Aorta (tissue), 5 donors: ENCODE measurements around the gene SEC63. TPM values are rescaled to one million over a fixed set of nuclear protein-coding genes. Genes with fewer than 3 reads are reported as not detected.
"Not testable (repeated sequence)": the region's sequence is repeated elsewhere in the genome, so short reads cannot be mapped to it uniquely, and the experiment has no call there.

ENCODE experiments used
- ATAC-seq: fragments of 200-7000 bp; cut with Tn5 transposase; one replicate; pipeline ENCODE4 v1.9.1; 2022; ENCODE audit warnings: moderate library complexity; ENCODE audit not compliant: low FRiP score
- DNase-seq, 2 donors: peaks; one replicate each; pipeline ENCODE4 v3.0.0-alpha.2; 2020
- H3K27ac ChIP-seq, 2 donors: one replicate each; pipeline ENCODE4 v1.5.1; 2013; ENCODE audit warnings: low read length in 2 of 2, mild to moderate bottlenecking in 2 of 2, moderate library complexity in 2 of 2, control low read depth in 1 of 2, inconsistent platforms in 1 of 2, low read depth in 1 of 2
- H3K27me3 ChIP-seq, 2 donors: one replicate each; pipeline ENCODE4 v1.6.1; 2013; ENCODE audit warnings: control low read depth in 1 of 2, low read length in 1 of 2, mild to moderate bottlenecking in 1 of 2, moderate library complexity in 1 of 2; ENCODE audit not compliant: insufficient read depth in 2 of 2, control insufficient read depth in 1 of 2
- H3K36me3 ChIP-seq, 2 donors: one replicate each; pipeline ENCODE4 v1.6.1; 2013; ENCODE audit warnings: control low read depth in 1 of 2, low read length in 1 of 2, mild to moderate bottlenecking in 1 of 2; ENCODE audit not compliant: insufficient read depth in 2 of 2, control insufficient read depth in 1 of 2
- H3K4me1 ChIP-seq, 2 donors: one replicate each; pipeline ENCODE4 v1.6.1; 2013; ENCODE audit warnings: low read length in 2 of 2, control low read depth in 1 of 2, mild to moderate bottlenecking in 1 of 2, moderate library complexity in 1 of 2; ENCODE audit not compliant: insufficient read depth in 2 of 2, control insufficient read depth in 1 of 2
- H3K4me3 ChIP-seq, 2 donors: one replicate each; pipeline ENCODE4 v1.5.1; 2013; ENCODE audit warnings: low read length in 2 of 2, control low read depth in 1 of 2, mild to moderate bottlenecking in 1 of 2
- H3K9me3 ChIP-seq: one replicate; pipeline ENCODE4 v1.6.1; 2013; ENCODE audit warnings: mild to moderate bottlenecking, low read length; ENCODE audit not compliant: control insufficient read depth
- WGBS, 2 donors: extraction: QIAGEN DNeasy Blood & Tissue Kit; methylation state at CpG; one replicate each; pipeline ENCODE4 v1.1.7; 2013; 5-methylcytosine and 5-hydroxymethylcytosine counted together
- intact Hi-C, 2 donors: fragments of 100-400 bp; cut with DNase I; formaldehyde crosslinking; loops; one replicate each; pipeline versions ENCODE4 v1.14.2 to v1.15.0; 2022
- polyA plus RNA-seq, 2 donors: library from polyadenylated mRNA; stranded (reverse); fragments of 200-250 nt; gene quantifications; one replicate each; pipeline ENCODE4 v1.2.3, GENCODE V29; 2013
- total RNA-seq, 2 donors: library from RNA; stranded (reverse); fragmentation: NEBNext Ultra II Directional; extraction: Animal tissue kit (Norgen Biotek cat#: 25700); gene quantifications; one replicate each; pipeline ENCODE4 v1.2.1, GENCODE V29; 2021
- donor health status: healthy with polysubstance abuse.
- donor health status: Bipolar disorder and iron deficiency.
- donor health status: DM: no; HTN: no; CAD: no.
- donor health status: DM: no; HTN: no; CAD: no.
- donor health status: DM: yes; HTN: yes; CAD: no.

Gene SEC63
- total and polyA plus RNA-seq, 4 donors = 23.9 to 114 (median 80.4) TPM

GRCh38 chr6:107943626-107944439 lies 14.2 kb downstream of the SEC63 start:
- H3K36me3 ChIP-seq = no peaks in the 10 kb centered on the region
- ATAC-seq (no peak), DNase-seq (no peak)
- H3K4me3 ChIP-seq = no peak overlapping the region
- H3K9me3 ChIP-seq = no peaks in the 10 kb centered on the region
- no peak overlapping the region for H3K27ac ChIP-seq
- H3K4me1 ChIP-seq = peaks cover 0 to 2% of the 10 kb centered on the region in 2 donors
- no peaks in the 10 kb centered on the region for H3K27me3 ChIP-seq
- intact Hi-C loops = no loop called here
- WGBS, 2 donors = 76 to 84% methylated on average over 6 of the region's 6 CpGs

DNA sequence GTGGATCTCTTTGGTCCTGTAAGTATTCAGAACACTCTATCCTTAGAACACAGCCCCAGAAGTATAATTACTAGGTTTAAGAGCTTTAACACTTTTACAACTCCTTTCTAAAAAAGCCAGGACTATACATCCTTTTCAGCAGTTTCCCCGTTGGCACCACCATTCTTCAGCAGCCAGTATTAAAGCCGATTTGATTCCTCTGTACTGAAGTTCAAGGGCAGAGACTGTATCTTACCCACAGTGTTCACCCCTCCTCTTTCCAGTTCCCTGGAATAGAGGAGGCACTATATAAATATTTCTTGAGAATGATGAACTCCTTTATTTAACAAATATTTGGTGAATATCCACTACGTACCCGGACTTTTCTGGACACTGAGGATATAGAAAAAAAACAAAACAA lies 15.9 kb downstream of the SEC63 start:
- WGBS, 2 donors = 60 to 61% methylated on average over 4 of the region's 4 CpGs
- DNase-seq (no peak), ATAC-seq (no peak)
- Histone ChIP-seq H3K4me1 (peaks cover 0 to 2% of the 10 kb centered on the region in 2 donors), H3K27me3 (no peaks in the 10 kb centered on the region), H3K27ac (no peak overlapping the region), H3K4me3 (no peak overlapping the region), H3K9me3 (no peaks in the 10 kb centered on the region), H3K36me3 (no peaks in the 10 kb centered on the region)
- intact Hi-C loops = no loop called here

DNA sequence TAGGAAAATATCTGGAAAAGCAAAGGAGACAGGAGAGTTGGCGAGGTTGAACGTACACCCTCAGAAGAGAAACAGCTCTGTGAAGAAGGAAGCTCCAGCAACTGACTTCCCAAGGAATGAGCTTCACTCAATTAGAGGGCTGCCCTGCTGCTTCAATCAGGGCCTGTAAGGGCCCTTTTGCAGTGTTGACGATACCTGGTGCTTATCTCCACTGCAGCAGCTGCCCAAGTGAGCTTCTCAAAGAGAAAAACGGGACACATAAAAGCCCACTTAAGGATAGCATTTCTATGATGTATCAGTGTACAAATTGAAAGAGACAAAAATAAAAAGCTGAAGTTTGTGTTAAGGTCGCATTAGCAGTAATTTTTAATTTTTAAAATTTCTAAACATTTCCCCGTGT lies 16.4 kb downstream of the SEC63 start:
- Histone ChIP-seq H3K27ac (no peak overlapping the region), H3K9me3 (no peaks in the 10 kb centered on the region), H3K27me3 (no peaks in the 10 kb centered on the region), H3K4me1 (peaks cover 0 to 2% of the 10 kb centered on the region in 2 donors), H3K36me3 (no peaks in the 10 kb centered on the region), H3K4me3 (no peak overlapping the region)
- 87% methylated on average over 6 of the region's 6 CpGs for WGBS, 2 donors
- DNase-seq (no peak), ATAC-seq (no peak)
- intact Hi-C loops = no loop called here

- ATAC-seq (no peak), DNase-seq (no peak)
- Histone ChIP-seq H3K9me3 (no peaks in the 10 kb centered on the region), H3K27ac (no peak overlapping the region), H3K36me3 (no peaks in the 10 kb centered on the region), H3K27me3 (no peaks in the 10 kb centered on the region), H3K4me3 (no peak overlapping the region), H3K4me1 (peaks cover 0 to 2% of the 10 kb centered on the region in 2 donors)
- intact Hi-C loops = no loop called here
- WGBS, 2 donors = 81 to 89% methylated on average over 2 of the region's 2 CpGs
These were observed 16.8 kb downstream of the SEC63 start for GRCh38 chr6:107941199-107941598.

DNA sequence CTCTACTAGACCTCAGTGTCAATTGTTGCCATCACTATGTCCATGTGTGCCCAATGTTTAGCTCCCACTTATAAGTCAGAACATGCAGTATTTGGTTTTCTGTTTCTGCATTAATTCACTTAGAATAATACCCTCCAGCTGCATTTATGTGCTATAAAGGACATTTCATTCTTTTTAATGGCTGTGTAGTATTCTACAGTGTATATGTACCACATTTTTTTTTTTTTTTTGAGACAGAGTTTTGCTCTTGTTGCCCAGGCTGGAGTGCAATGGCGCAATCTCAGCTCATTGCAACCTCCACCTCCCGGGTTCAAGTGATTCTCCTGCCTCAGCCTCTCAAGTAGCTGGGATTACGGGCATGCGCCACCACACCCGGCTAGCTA lies 21.1 kb downstream of the SEC63 start:
- H3K4me1 ChIP-seq, DNase-seq, H3K4me3 ChIP-seq, H3K36me3 ChIP-seq, intact Hi-C loops, H3K27me3 ChIP-seq, H3K9me3 ChIP-seq, ATAC-seq, H3K27ac ChIP-seq: not testable (repeated sequence)
- WGBS, 2 donors = 95 to 99% methylated on average over 5 of the region's 5 CpGs

DNA sequence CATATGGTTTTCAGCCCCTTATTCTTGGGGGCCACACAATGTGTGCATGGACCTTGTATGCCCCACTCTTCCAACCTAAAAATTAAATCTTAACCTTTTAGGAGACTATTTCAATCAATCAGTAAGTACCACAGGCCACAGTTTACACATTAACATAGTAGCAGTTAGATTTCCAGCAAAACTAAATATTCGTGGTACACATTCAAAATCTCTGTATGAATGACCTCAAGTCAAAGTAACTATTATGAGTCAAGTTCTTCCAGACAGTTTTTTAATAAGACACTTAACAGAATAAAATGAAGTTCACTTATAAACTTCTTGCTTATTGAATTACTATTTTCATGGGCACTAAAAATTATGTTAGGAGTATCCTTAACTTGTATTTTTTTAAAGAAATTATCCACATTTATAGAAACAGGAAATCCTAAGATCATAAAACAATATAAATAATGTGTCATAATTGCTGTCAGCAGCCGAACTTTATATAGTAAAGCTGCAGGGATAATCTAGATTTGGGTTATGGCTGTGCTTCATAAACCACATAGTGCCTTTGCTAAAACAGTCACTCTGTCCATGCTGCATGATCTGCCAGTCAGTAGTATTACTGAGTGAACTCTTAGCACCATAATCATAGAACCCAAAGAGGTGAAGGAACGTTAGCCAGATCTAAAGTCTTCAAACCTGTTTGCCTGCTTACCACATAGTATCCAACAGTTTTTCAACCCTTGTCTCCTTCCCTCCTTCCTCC lies 21.7 kb downstream of the SEC63 start:
- no peak overlapping the region for H3K27ac ChIP-seq
- WGBS, 2 donors = 29 to 38% methylated on average over 3 of the region's 3 CpGs
- H3K9me3 ChIP-seq = no peaks in the 10 kb centered on the region
- H3K27me3 ChIP-seq = no peaks in the 10 kb centered on the region
- peaks cover 0 to 2% of the 10 kb centered on the region in 2 donors for H3K4me1 ChIP-seq
- intact Hi-C loops = no loop called here
- ATAC-seq = no peak
- H3K36me3 ChIP-seq = peaks cover 0 to 2% of the 10 kb centered on the region in 2 donors
- no peak for DNase-seq
- H3K4me3 ChIP-seq = no peak overlapping the region

DNA sequence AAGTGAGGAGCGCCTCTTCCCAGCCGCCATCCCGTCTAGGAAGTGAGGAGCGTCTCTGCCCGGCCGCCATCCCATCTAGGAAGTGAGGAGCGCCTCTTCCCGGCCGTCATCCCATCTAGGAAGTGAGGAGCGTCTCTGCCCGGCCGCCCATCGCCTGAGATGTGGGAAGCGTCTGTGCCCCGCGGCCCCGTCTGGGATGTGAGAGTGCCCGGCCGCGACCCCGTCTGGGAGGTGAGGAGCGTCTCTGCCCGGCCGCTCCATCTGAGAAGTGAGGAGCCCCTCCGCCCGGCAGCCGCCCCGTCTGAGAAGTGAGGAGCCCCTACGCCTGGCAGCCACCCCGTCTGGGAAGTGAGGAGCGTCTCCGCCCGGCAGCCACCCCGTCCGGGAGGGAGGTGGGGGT lies 23.8 kb downstream of the SEC63 start:
- H3K27me3 ChIP-seq, H3K9me3 ChIP-seq, intact Hi-C loops, ATAC-seq, DNase-seq, H3K36me3 ChIP-seq, H3K27ac ChIP-seq, H3K4me3 ChIP-seq, H3K4me1 ChIP-seq: not testable (repeated sequence)
- WGBS, 2 donors = 94 to 96% methylated on average over 26 to 35 of the region's 35 CpGs

DNA sequence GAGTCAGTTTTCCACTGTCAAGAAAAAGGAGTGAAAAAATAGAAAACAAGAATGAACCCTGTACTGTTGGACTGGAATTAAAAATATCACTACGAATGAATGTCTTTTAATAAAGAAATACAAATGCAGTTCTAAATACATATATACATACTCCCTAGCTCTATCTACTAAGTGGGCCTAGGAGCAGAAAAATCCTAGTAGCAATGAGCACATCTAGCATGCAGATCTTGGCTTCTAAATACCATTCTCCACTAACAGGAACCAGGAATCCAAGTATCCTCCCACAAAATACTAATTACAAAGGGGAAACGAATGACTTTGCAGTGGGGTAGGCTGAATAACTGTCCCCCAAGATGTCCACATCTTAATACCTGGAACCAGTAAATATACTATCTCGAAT lies 25.4 kb downstream of the SEC63 start:
- Histone ChIP-seq H3K4me1 (no peaks in the 10 kb centered on the region), H3K27me3 (no peaks in the 10 kb centered on the region), H3K4me3 (no peak overlapping the region), H3K36me3 (peaks cover 0 to 2% of the 10 kb centered on the region in 2 donors), H3K27ac (no peak overlapping the region), H3K9me3 (no peaks in the 10 kb centered on the region)
- ATAC-seq = no peak
- WGBS, 2 donors = 98 to 99% methylated on average over 3 of the region's 3 CpGs
- no peak for DNase-seq
- intact Hi-C loops = no loop called here

DNA sequence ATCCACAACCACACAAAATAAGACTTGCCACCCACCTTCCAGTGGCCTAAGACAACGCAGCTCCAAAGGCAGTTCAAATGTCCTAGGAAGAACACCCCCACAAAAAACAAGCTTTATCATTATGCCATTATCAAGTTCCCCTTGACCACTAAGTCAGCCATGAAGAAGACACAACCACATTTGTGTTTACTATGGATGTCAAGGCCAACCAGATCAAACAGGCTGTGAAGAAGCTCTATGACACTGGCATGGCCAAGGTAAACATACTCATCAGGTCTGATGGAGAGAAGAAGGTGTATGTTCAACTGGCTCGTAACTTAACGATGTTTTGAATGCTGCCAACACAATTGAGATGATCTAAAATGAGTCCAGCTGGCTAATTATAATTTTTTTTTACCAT lies 26.1 kb downstream of the SEC63 start:
- intact Hi-C loops = no loop called here
- Histone ChIP-seq H3K9me3 (no peaks in the 10 kb centered on the region), H3K4me1 (no peaks in the 10 kb centered on the region), H3K27me3 (no peaks in the 10 kb centered on the region), H3K36me3 (peaks cover 0 to 2% of the 10 kb centered on the region in 2 donors), H3K4me3 (no peak overlapping the region), H3K27ac (no peak overlapping the region)
- DNase-seq (no peak), ATAC-seq (no peak)
- WGBS, 2 donors = 97 to 98% methylated on average over 3 of the region's 3 CpGs
